ENCODE measurements around the gene TPM4.
A peak's percentile ranks its signal among the peaks of the same experiment; 100 is the strongest.
"Not testable (repeated sequence)": the region's sequence is repeated elsewhere in the genome, so short reads cannot be mapped to it uniquely, and the experiment has no call there.

Gene TPM4

GRCh38 chr19:16076154-16076957 is at the start of gene TPM4:
TPM4 (plus strand) TSS chr19:16076495; CDS start chr19:16076566, 71 bp downstream.
- DNase-seq, result peak; percentile 82

GRCh38 chr19:16026756-16027155 is 49.5 kb upstream of the TPM4 start:
- DNase-seq, result no peak

- no peak for DNase-seq
Observed at GRCh38 chr19:16027528-16027927, 48.8 kb upstream of the TPM4 start.

GRCh38 chr19:16030155-16030554 is 46.1 kb upstream of the TPM4 start:
- not testable (repeated sequence) for DNase-seq

- DNase-seq, result no peak
Observed at GRCh38 chr19:16030964-16031871, 45.1 kb upstream of the TPM4 start.

GRCh38 chr19:16031872-16032200 is 44.5 kb upstream of the TPM4 start:
- no peak for DNase-seq

- DNase-seq, result no peak
Observed at GRCh38 chr19:16032509-16033135, 43.7 kb upstream of the TPM4 start.

GRCh38 chr19:16033136-16033530 is 43.2 kb upstream of the TPM4 start:
- no peak for DNase-seq

- DNase-seq, result no peak
Observed at GRCh38 chr19:16033721-16034120, 42.6 kb upstream of the TPM4 start.

- DNase-seq, result no peak
Observed at GRCh38 chr19:16034180-16034579, 42.1 kb upstream of the TPM4 start.

- no peak for DNase-seq
Observed at GRCh38 chr19:16034958-16035560, 41.2 kb upstream of the TPM4 start.

- DNase-seq, result no peak
Observed at GRCh38 chr19:16035601-16036297, 40.5 kb upstream of the TPM4 start.

GRCh38 chr19:16036397-16036925 is 39.8 kb upstream of the TPM4 start:
- no peak for DNase-seq

- no peak for DNase-seq
Observed at GRCh38 chr19:16036941-16037340, 39.4 kb upstream of the TPM4 start.

- no peak for DNase-seq
Observed at GRCh38 chr19:16037424-16038195, 38.7 kb upstream of the TPM4 start.

- no peak for DNase-seq
Observed at GRCh38 chr19:16038196-16038695, 38.0 kb upstream of the TPM4 start.

GRCh38 chr19:16039081-16039480 is 37.2 kb upstream of the TPM4 start:
- DNase-seq, result no peak

- DNase-seq, result no peak
Observed at GRCh38 chr19:16039545-16039944, 36.8 kb upstream of the TPM4 start.

- DNase-seq, result no peak
Observed at GRCh38 chr19:16040642-16041041, 35.7 kb upstream of the TPM4 start.

- DNase-seq, result peak; percentile 61 to 75
Observed at GRCh38 chr19:16041299-16041990, 34.9 kb upstream of the TPM4 start.

GRCh38 chr19:16041991-16042386 is 34.3 kb upstream of the TPM4 start:
- DNase-seq, result no peak

Measured in stimulated activated CD4-positive, alpha-beta T cell treated with anti-CD3 and anti-CD28 coated beads, Interleukin-4, amount 100 ng/mL, for 4 hours (primary cell).